ENCODE data around the gene PYCR2.
"Not testable (repeated sequence)": the region's sequence is repeated elsewhere in the genome, so short reads cannot be mapped to it uniquely, and the experiment has no call there.

The PYCR2 gene

DNA sequence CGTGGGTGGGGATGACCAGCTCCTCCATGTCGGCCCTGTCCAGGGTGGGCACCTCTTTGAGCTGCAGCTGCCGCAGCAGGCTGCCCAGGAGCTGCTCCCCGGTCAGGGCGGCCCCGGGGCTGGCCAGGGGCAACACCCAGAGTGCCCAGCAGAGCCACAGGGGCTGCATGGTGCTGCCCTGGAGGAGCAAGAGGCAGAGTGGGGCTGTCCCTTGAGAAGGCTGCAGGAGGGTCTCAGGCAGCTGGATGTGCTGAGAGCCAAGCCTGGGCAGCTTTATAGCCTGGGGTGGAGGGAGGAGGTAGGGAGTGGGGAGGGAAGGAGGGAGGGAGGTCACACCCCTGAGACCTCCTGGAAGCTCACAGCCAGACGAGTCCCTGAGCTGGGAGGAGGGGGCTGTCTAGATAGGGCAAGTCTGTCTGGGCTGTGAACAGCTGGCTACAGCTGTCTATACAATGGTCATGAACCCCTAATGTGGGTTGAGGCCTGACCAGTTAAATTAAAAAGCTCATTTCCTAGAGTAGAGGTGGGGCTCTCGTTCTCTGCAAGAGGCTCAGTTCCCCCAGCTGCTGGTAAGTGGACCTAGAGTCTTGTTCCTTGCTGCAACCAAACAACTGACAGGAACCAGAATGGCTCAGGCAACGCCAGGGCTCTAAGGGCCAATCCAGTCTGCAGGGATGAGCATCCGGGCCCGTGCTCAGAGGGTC, 35.0 kb downstream of the PYCR2 start, which contains the start of gene LEFTY1:
Gene LEFTY1, minus strand, starts transcription at position 249 of the 704 bp plus-strand sequence. Its CDS starts 80 bp downstream, at position 169.
- no peak for DNase-seq

DNA sequence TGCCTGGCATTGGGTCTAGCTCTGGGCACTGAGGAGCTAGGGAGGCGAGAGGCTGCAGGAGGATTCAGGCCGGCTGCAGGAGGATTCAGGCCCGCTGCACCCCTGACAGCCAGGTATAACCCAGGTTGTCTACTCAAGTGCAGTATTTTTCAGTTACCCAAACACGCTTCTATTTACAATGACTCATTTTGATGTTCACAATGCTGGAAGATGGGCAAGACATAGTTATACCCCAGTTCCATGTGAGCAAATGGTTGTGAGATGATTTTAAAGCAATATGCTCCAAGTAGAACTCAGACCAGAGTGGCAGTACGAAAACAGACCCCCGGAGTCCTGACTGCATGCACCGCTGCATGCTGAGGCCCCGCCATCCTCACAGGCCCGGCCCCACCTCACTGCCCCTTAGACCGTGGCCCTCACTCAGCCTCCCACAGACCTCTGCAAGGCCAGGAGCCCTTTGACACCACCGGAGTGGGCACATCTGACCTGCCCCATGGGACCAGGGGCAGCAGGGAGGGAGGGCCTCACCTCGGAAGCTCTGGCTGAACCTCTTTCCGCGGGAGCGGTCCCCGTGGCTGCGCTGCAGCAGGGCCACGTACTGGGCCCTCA, 35.7 kb downstream of the PYCR2 start:
- no peak for DNase-seq

- not testable (repeated sequence) for DNase-seq
These were observed 36.3 kb downstream of the PYCR2 start for GRCh38 chr1:225887554-225888288.

- DNase-seq, result no peak
These were observed 37.1 kb downstream of the PYCR2 start for GRCh38 chr1:225887030-225887314.

GRCh38 chr1:225886159-225887029, 37.7 kb downstream of the PYCR2 start:
- no peak for DNase-seq

DNA sequence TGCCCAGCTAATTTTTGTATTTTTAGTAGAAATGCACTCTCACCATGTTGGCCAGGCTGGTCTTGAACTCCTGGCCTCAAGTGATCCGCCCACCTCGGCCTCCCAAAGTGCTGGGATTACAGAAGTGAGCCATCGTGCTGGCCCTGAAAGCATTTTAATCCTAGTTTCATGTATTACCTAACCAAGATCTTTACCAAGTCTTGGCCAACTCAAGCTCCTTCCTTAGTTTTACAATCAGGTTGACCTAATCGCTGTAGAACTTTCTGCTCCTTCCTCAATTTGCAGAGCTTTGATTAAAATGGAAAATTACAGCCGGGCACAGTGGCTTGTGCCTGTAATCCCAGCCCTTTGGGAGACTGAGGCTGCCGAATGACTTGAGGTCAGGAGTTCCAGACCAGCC, 38.7 kb downstream of the PYCR2 start:
- DNase-seq, result no peak

- no peak for DNase-seq
These were observed 40.3 kb downstream of the PYCR2 start for GRCh38 chr1:225883616-225884265.

- peak; percentile 57 for DNase-seq
These were observed 41.1 kb downstream of the PYCR2 start for GRCh38 chr1:225882694-225883615.

DNA sequence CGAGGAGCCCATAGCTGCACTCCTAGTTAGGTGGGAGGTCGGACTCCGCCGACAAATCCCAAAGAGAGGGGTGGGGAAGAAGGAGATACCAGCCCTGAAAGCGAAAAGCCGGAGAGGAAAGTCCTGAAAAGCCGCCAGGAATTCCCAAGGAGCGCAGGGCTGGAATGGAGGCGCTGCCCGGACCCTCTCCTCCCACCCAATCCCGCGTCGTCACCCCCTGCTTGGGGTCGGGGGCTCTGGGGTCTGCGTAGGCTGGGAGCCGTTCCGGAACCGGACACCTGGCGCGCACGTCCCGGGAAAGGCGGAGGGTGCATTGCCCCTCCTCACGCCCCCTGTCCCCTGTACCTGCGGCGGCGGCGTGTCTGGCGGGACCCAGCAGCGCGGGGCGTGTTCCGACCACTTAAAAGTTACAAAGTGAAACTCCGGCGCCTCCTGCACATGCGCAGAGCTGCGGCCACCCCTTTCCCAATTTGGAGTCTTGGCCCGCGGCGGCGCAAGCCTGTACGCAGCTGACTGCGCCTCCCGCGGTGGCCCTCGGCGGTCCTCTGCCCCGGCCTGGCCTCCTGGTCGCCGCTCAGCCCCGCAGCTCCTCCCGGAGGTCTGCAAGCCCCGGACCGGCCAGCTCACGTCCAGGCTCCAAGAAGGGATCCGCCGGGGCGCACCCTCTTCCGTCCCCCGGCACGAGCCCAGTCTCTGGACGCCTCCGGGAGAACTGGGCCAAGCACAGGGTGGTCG, 41.9 kb downstream of the PYCR2 start, which contains the start of gene TMEM63A:
Gene TMEM63A, minus strand, starts transcription at position 422 of the 735 bp plus-strand sequence. CDS start 4,800 bp downstream, outside the sequence.
- DNase-seq, result peak; percentile 95

- DNase-seq, result peak; percentile 73
These were observed 42.7 kb downstream of the PYCR2 start for GRCh38 chr1:225881081-225881958.

GRCh38 chr1:225880636-225881035, 43.4 kb downstream of the PYCR2 start:
- no peak for DNase-seq

GRCh38 chr1:225880222-225880588, 43.8 kb downstream of the PYCR2 start:
- peak; percentile 28 for DNase-seq

DNA sequence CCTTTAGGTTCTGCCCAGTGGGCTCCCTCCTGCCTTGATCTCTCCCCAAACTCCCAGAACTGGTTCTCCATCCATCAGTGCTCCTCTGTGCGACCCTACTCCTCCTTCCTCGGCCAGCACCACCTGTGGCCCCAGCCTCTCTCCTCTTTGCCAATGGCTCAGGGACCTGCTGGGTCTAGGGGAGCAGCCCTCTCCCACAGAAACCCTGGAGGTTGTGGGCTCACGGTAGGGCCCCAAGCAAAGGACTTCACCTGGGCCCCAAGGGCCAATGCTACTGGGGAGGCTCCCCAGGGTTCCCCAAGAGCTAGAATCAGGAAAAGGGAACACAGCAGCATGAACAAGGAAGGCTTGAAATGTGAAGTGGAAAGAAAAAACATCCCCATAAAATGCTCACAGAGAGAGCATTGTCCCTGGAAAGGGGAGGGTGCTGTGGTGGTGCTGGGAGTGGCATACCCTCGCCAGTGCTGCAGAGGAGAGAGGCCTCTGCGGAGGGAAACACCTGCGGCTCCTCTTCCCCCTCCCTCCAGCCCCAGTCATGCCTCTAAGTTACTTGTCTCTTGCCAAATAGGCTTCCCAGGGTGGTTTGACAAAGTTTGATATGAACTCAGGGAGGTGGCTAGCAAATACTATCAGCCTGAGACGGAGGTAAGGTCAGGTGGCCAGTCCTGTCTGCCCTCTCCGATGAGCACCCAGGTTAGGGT, 44.4 kb downstream of the PYCR2 start:
- peak; percentile 36 for DNase-seq

GRCh38 chr1:225878282-225878681, 45.8 kb downstream of the PYCR2 start:
- DNase-seq, result no peak

DNA sequence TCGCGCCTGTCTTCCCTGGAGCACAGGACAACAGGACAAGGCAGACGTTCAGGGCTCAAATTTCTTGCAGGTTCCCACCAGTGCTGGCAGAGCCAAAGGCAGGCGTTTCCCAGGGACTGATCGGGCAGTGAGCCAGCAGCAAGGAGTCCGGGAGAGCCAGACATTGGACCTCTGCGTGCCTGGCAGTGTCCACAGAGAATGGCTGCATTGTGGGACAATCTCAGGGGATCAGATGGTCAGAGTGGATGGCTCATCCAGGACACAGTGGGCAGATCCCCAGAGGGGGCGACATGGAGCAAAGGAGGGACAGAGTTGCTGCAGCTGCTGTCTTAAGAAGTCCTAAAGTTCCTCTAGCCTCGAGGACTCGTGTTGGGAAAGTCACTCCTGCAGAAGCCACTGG, 46.5 kb downstream of the PYCR2 start:
- peak; percentile 64 for DNase-seq

GRCh38 chr1:225876900-225877510, 47.0 kb downstream of the PYCR2 start:
- DNase-seq, result no peak

GRCh38 chr1:225875044-225875815, 48.8 kb downstream of the PYCR2 start:
- no peak for DNase-seq

- DNase-seq, result no peak
These were observed 49.6 kb downstream of the PYCR2 start for GRCh38 chr1:225874431-225874830.

All from CD4-positive, alpha-beta T cell treated with Interleukin-6 for 4 hours (primary cell).